Measurements from ENCODE around the gene KRTAP5-1.

DNA sequence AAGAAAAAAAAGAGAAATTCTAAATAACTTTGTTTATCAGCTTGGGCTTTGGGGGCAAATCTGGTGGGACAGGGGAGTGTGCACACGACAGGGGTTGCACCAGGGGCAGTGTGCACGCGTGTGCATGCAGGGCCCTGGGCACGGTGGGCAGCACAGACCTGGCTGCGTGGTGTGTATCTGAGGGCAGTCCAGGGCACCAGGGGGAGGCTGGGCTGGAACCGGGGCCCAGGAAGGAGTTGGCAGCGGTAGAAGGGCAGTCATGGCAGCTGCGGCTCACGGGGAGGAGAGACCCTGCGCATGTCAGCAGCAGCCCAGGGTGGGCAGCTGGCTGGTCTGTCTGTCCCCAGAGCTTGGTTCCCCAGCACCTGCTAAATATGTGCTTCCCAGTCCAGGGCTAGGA is 48.8 kb upstream of the KRTAP5-1 start:
- TF ChIP-seq EZH2 (IDR thresholded peaks at IDR 0.05; ENCODE audit: low read length, unreplicated experiment) (no peak), CTCF (conservative IDR thresholded peaks at IDR 0.05; ENCODE audit: low read depth, low read length) (no peak)
